H1 (cell line): ENCODE measurements around the gene SLC34A1. TPM values are rescaled to one million over a fixed set of nuclear protein-coding genes. Genes with fewer than 3 reads are reported as not detected.

Experiments
- ASH2L ChIP-seq: fragments of 200-600, 300-600 bp; sonication (generic); IDR thresholded peaks from one replicate; pipeline ENCODE4 v1.7.1; 2017; ENCODE audit warnings: low read length
- CEBPB ChIP-seq: IDR thresholded peaks from 2 replicates; pipeline ENCODE4 v1.6.1; 2012; ENCODE audit warnings: low read depth, low read length
- CTBP2 ChIP-seq: IDR thresholded peaks from 2 replicates; pipeline ENCODE4 v1.7.0; 2011; ENCODE audit warnings: borderline replicate concordance, mild to moderate bottlenecking, moderate library complexity, mixed read lengths, low read length; ENCODE audit not compliant: insufficient read depth, insufficient read length
- FOSL1 ChIP-seq: IDR thresholded peaks from 2 replicates; pipeline ENCODE4 v1.6.1; 2011; ENCODE audit warnings: mild to moderate bottlenecking, low read depth, low read length, moderate library complexity; ENCODE audit not compliant: insufficient read depth
- GABPA ChIP-seq: IDR thresholded peaks from 2 replicates; pipeline ENCODE4 v1.6.1; 2011; ENCODE audit warnings: mild to moderate bottlenecking, low read length, moderate library complexity, borderline replicate concordance; ENCODE audit not compliant: insufficient read depth
- RFX5 ChIP-seq: IDR thresholded peaks from 2 replicates; pipeline ENCODE4 v1.6.1; 2011; ENCODE audit warnings: low read depth, low read length, improper control_type of control experiment, borderline replicate concordance
- polyA plus RNA-seq, 7 experiments: library from polyadenylated mRNA; depleted of rRNA in 3 of 7; stranded (reverse) in 5 of 7; unstranded in 2 of 7; fragments of >200 nt in 5 of 7; fragments of 200-250 nt in 2 of 7; gene quantifications; 1 replicate in 5 of 7; 2 replicates in 1 of 7; 4 replicates in 1 of 7; pipeline versions ENCODE4 v1.2.1 to v1.2.3, GENCODE V29; 2011 to 2013; ENCODE audit warnings: missing spikeins in 2 of 7, mixed read lengths in 2 of 7
- total RNA-seq: library from RNA; stranded (reverse); fragmentation: NEBNext Ultra II Directional; extraction: Animal tissue kit (Norgen Biotek cat#: 25700); gene quantifications from 2 replicates; pipeline ENCODE4 v1.2.1, GENCODE V29; 2021
- TF ChIP-seq, protein P1 (sequence below), 3 experiments: IDR thresholded peaks; 1 replicate in 2 of 3; 2 replicates in 1 of 3; pipeline versions ENCODE4 v1.5.1 to v1.6.1; 2011; ENCODE audit warnings: low read length in 3 of 3, mild to moderate bottlenecking in 3 of 3, inconsistent platforms in 2 of 3, low read depth in 1 of 3, moderate library complexity in 1 of 3; ENCODE audit not compliant: insufficient read depth in 1 of 3; ENCODE audit errors: control extremely low read depth in 1 of 3
- TF ChIP-seq, protein P2 (sequence below): IDR thresholded peaks from 2 replicates; pipeline ENCODE4 v1.6.1; 2011; ENCODE audit warnings: low read depth, mild to moderate bottlenecking, low read length; ENCODE audit not compliant: insufficient read depth

Gene SLC34A1
- total and polyA plus RNA-seq, 2 of the 8 experiments (the other 6 are each of a cell fraction or from before 2014, with no cell fraction given) = not detected

DNA sequence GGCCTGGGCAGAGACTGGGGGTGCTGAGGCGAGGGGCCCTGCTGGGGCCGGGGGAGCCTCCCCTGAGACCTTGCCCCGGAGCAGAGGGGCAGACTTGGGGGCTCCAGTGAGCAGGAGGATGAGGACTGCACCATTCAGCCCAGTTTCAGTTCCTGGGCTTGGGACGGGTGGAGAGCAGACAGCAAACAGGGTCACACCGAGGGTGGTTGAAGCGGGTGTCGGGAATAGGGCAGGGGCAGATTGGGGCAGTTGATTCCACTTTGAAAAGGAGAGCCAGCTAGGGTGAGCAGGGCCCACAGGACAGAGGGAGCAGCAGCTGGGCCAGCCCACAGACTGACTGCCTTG is 46.7 kb downstream of the SLC34A1 start (continued):
- TF ChIP-seq, protein P1, sequence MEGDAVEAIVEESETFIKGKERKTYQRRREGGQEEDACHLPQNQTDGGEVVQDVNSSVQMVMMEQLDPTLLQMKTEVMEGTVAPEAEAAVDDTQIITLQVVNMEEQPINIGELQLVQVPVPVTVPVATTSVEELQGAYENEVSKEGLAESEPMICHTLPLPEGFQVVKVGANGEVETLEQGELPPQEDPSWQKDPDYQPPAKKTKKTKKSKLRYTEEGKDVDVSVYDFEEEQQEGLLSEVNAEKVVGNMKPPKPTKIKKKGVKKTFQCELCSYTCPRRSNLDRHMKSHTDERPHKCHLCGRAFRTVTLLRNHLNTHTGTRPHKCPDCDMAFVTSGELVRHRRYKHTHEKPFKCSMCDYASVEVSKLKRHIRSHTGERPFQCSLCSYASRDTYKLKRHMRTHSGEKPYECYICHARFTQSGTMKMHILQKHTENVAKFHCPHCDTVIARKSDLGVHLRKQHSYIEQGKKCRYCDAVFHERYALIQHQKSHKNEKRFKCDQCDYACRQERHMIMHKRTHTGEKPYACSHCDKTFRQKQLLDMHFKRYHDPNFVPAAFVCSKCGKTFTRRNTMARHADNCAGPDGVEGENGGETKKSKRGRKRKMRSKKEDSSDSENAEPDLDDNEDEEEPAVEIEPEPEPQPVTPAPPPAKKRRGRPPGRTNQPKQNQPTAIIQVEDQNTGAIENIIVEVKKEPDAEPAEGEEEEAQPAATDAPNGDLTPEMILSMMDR (IDR thresholded peaks at IDR 0.05; ENCODE audit: control extremely low read depth in 1 of 3, insufficient read depth in 1 of 3, low read depth in 1 of 3, low read length in 3 of 3) = no peak
- TF ChIP-seq ASH2L (no peak), CTBP2 (no peak), RFX5 (no peak), FOSL1 (no peak), GABPA (no peak), CEBPB (no peak)
- TF ChIP-seq, protein P2, sequence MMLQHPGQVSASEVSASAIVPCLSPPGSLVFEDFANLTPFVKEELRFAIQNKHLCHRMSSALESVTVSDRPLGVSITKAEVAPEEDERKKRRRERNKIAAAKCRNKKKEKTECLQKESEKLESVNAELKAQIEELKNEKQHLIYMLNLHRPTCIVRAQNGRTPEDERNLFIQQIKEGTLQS = no peak
